ENCODE measurements around the gene OR4C3. TPM values are rescaled to one million over a fixed set of nuclear protein-coding genes. Genes with fewer than 3 reads are reported as not detected.

Gene OR4C3
- polyA plus RNA-seq, 2 of the 4 experiments (the other 2 are of a cell fraction): not detected

Other genes with a start within 250 kb of the OR4C3 start
- gene OR4B1, start 108.1 kb upstream of the OR4C3 start, polyA plus RNA-seq (2011; rRNA removed): not detected in 2 replicates
- gene OR4B1, start 108.1 kb upstream of the OR4C3 start, polyA plus RNA-seq (2017; fragmentation: RNase III; extraction: RNeasy Plus Mini Kit Qiagen cat#74134 plus additional on column Dnase treatment): not detected in 3 replicates
- gene OR4X2, start 79.8 kb upstream of the OR4C3 start, polyA plus RNA-seq (2011; rRNA removed): not detected in 2 replicates
- gene OR4X2, start 79.8 kb upstream of the OR4C3 start, polyA plus RNA-seq (2017; fragmentation: RNase III; extraction: RNeasy Plus Mini Kit Qiagen cat#74134 plus additional on column Dnase treatment): not detected in 3 replicates
- gene OR4X1, start 61.1 kb upstream of the OR4C3 start, polyA plus RNA-seq (2011; rRNA removed): not detected in 2 replicates
- gene OR4X1, start 61.1 kb upstream of the OR4C3 start, polyA plus RNA-seq (2017; fragmentation: RNase III; extraction: RNeasy Plus Mini Kit Qiagen cat#74134 plus additional on column Dnase treatment): not detected in 3 replicates
- not detected in 2 replicates for gene OR4S1, start 18.7 kb upstream of the OR4C3 start, polyA plus RNA-seq (2011; rRNA removed)
- not detected in 3 replicates for gene OR4S1, start 18.7 kb upstream of the OR4C3 start, polyA plus RNA-seq (2017; fragmentation: RNase III; extraction: RNeasy Plus Mini Kit Qiagen cat#74134 plus additional on column Dnase treatment)
- not detected in 2 replicates for gene OR4C5, start 41.5 kb downstream of the OR4C3 start, polyA plus RNA-seq (2011; rRNA removed)
- gene OR4C5, start 41.5 kb downstream of the OR4C3 start, polyA plus RNA-seq (2017; fragmentation: RNase III; extraction: RNeasy Plus Mini Kit Qiagen cat#74134 plus additional on column Dnase treatment): not detected in 3 replicates
- gene OR4A47, start 163.9 kb downstream of the OR4C3 start, polyA plus RNA-seq (2011; rRNA removed): not detected in 2 replicates
- gene OR4A47, start 163.9 kb downstream of the OR4C3 start, polyA plus RNA-seq (2017; fragmentation: RNase III; extraction: RNeasy Plus Mini Kit Qiagen cat#74134 plus additional on column Dnase treatment): not detected in 3 replicates

All from A549 (cell line).